Measurements from ENCODE around the gene APOH.

- TF ChIP-seq CTCF (IDR thresholded peaks at IDR 0.05): no peak
- no peak for TF ChIP-seq POLR2A (IDR thresholded peaks at IDR 0.05)
Measured at GRCh38 chr17:66211047-66211810, 18.0 kb downstream of the APOH start.
